GM21528 (cell line): ENCODE results near the gene ELMO2.

Experiments
- ATAC-seq: cut with Tn5 transposase; IDR thresholded peaks from one replicate; pipeline ENCODE4 v1.9.1; 2021; ENCODE audit warnings: mild to moderate bottlenecking, moderate library complexity; ENCODE audit not compliant: unreplicated experiment, low FRiP score

ELMO2 gene

GRCh38 chr20:46406200-46406985 is at the start of gene ELMO2:
ELMO2 (minus strand) TSS chr20:46406615; CDS start chr20:46394482, 12,133 bp downstream.
- ATAC-seq: peak; percentile 86

DNA sequence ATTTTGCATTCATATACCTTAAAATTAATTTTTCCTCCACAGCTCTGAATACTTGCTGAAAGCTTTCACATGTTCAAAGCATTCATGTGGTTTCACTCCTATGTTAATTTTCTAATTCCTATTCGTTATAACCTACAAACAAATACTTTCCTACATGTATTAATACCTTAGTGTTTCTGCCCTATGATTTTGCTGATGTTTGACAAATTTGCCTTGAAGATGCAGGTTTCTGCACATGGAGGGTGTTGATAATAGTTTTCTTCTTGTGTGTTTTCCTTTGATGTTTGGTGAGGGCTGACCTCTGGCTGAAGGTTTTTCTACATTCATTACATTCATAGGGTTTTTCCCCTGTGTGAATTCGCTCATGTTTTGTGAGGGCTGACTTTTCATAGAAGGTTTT is 49.3 kb upstream of the ELMO2 start:
- ATAC-seq: no peak

- no peak for ATAC-seq
Measured at GRCh38 chr20:46446851-46447250, 40.4 kb upstream of the ELMO2 start.

DNA sequence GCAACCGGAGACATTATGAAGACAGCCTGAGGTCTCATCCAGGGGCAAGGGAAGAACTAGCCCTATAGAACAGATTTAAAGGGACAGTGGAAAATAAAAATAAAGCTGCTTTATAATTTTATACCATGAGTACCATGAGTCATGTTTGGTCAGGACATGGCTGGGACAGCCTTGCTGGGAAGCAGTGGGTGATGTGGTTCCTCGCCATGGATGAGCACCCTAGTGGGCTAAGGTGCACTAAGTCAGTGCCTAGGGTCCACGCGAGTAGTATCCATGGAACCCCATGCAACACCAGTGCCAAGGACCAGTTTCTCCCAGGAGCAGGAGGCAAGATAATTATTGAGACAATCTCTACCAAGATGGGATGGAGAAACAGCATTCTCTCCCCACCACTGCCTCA is 33.4 kb upstream of the ELMO2 start:
- ATAC-seq: no peak

DNA sequence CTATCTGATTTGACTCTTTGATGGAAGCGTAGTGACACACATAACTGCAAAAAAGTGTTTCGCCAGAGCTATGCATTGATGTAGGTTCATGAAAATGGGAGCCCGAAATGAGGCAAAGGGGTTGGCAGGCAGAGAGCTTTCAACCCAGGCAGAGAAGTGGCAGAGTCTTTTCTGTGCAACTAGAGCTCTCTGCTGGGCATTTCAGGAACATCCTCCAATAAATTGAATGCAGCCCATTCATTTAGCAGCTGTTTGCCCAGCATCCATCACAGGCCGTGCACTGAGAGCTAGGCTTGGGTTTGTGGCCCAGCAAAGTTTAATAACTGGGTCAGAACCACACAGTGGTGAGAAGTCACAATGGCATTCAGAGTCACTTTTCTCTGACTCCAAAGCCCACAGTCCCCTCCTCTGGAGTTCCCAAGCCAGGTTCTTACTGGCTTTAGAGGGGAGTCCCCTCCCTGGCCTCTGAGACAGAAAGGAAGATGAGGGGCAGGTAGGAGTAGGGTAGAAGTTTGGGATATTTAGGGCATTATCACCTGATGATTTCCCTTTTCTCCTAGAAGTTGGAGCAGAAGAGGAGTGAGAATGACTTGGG is 31.8 kb upstream of the ELMO2 start:
- no peak for ATAC-seq

GRCh38 chr20:46435146-46435545 is 28.7 kb upstream of the ELMO2 start:
- ATAC-seq: no peak

DNA sequence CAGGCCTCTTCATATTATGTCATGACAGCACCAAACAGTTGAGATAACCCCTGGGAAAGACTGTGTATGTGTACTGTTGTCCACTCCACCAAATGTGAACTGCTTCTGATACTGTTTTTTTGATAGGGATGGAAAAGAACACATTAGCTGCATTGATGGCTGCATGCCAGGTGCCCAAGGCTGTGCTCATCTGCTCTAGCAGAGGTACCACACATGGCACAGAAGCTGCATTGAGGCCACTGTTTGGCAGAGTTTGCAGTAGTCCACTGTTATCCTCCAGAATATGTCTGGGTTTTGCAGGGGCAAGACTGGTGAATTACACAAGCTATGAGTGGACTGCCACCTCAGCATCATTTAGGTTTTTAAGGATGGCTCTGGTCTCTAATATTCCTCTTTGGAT is 28.2 kb upstream of the ELMO2 start:
- ATAC-seq: no peak

DNA sequence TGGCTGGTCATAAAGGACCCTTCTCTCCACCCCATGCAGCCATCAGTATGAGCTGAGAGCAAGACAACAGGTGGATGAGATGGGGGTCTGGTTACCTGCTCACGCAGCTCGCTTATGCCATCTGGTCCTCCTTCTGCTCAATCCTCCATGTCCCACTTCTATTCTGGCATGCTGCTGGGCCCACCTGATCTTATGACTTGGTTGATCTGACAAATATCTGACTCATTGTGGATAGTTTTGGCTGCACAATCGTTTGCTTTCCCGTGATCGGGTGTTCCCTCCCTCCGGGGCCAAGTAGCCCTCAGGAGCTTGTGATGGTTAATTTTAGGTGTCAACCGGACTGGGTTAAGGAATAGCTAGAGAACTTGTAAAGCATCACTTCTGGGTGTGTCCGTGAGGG is 26.6 kb upstream of the ELMO2 start:
- no peak for ATAC-seq

DNA sequence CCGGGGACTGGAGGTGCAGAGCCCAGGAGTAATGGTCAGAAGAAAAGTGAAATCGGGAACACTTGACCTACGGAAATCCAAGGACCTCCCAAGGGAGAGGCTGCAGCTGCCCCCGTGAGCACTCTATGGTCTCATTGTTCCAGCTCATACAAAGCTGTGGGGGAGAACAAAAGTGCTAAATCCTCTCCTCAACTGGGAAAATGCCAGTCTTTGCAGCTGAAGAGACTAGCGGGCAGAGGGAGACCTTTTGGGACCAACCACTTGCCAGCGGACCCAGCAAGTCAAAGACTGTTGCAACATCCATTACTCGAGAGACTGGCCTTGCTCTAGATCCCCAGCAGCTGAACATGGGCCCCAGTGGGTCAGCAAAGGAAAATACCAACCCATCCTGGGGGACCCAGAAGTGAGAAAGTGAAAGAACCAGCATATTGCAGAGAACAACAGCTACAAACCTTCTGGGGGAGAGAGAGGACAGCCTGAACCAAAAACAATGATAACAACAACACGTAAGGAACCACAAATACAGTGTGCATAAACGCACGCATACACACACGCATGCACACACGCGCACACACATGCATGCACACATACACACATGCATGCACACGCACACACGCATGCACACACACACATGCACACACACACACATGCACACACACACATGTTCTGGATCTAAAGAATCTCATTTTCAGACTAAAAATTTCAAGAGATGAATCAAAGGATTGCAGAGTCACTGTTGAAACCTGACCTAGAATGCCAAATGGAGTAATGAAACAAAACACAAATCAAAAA is 24.7 kb upstream of the ELMO2 start:
- no peak for ATAC-seq

- no peak for ATAC-seq
Measured at GRCh38 chr20:46427384-46427783, 21.0 kb upstream of the ELMO2 start.

DNA sequence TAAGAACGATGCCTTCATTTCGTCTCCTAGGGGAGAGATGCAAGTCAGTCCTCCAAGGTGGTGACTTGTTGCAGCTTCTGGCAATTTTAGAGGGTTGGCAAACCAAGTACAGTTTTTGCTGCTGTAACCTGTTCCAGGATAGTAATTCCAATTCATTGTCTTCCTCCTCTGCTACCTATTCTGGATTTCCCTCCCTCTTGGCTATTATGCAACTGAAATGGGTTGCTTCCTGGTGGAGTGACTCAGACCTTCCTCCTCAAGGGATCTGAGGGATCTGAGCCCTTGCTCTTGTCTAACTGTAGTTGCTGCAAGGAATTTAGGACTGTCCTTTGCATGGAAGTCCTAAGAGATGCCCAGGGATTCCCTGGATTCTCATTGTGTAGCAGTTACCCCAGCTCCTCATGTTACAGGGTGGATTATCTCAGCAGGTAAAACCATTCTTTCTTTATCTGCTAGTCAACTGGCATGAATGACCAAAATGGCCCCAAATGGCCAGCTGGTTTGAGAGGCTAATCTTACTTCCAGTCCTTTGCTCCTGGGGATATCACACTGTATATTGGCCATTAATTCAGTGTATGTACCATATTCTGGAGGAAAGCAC is 17.6 kb upstream of the ELMO2 start:
- no peak for ATAC-seq

- no peak for ATAC-seq
Measured at GRCh38 chr20:46423342-46423741, 16.9 kb upstream of the ELMO2 start.

DNA sequence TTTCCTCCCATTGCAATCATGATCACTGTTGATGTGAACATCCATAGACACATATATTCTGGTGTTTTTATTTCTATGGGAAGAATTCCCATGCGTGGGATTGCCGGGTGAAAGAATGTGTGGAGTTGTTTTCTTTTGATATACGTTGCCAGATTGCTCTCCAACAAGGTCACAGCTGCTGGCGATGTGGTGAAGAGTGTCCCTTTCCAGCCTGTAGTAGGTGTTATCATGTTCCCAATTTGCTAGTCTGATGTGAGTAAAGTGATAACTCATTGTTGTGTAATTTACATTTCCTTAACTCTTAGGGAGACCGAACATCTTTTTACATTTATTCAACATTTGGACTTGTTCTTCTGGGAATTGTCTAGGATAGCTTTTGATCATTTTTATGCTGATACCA is 14.5 kb upstream of the ELMO2 start:
- ATAC-seq: no peak

- no peak for ATAC-seq
Measured at GRCh38 chr20:46419882-46420281, 13.5 kb upstream of the ELMO2 start.

DNA sequence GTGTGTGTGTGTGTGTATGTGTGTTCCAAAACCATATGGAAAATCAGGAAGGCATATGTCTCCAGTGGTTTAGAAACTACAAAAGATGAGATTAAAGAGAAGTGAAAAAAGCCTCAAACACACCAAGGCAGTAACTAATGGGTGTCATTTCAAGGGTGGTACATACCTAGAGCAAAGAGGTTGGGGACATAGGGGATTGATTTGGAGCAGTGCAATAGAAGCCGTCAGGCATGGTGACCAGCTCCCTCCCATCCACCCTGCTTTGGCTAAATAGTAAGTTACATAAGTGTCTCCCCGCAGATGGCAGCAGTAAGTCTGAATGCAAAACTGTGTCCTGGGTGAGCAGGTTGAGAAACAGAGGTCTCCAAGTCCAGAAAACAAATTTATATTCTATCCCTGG is 10.4 kb upstream of the ELMO2 start:
- no peak for ATAC-seq

GRCh38 chr20:46416421-46416820 is 10.0 kb upstream of the ELMO2 start:
- no peak for ATAC-seq

- no peak for ATAC-seq
Measured at GRCh38 chr20:46415773-46416172, 9.4 kb upstream of the ELMO2 start.

DNA sequence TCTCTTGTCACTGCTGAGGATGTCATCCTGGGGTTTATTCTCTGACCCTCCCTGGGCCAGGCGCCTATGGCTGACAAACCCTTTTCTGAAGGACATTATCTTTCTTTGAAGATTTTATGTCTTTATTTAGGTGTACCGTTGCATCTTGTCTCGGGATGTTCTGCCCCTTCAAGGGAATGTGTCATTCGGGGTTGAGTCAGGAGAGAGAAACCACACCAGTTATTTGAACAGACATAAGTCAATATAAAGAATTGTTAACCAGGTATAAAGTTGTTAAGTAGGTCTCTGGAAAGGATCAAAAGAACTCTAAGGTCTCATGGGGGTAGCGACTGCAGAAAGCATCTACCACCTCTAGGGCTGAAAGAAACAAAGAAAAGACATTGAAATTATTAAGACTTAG is 8.2 kb upstream of the ELMO2 start:
- no peak for ATAC-seq

DNA sequence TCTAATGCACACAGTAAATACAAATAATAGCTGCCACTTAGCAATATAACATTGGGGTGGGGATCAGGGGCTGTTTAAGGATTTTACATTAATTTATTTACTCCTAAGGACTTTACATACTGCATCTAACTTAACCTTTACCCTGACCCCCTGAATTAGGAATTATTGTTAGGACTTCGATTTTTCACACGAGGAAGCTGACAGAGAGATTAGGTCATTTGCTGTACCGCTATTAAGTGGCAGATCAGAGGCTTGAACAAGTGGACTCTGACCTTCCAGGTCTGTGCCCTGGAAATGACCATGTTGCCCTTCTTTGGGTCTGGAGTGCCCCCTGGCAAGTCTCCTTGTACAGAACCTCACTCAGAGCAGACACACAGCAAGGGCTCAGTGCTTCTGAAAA is 5.2 kb upstream of the ELMO2 start:
- no peak for ATAC-seq

GRCh38 chr20:46408281-46408731 is 1.9 kb upstream of the ELMO2 start:
- no peak for ATAC-seq

- ATAC-seq: no peak
Measured at GRCh38 chr20:46407671-46407996, 1.2 kb upstream of the ELMO2 start.
